ENCODE measurements around the gene SPIN1. TPM values are rescaled to one million over a fixed set of nuclear protein-coding genes. Genes with fewer than 3 reads are reported as not detected.

SPIN1 gene
- total RNA-seq, 2 donors from 2014 or later = 81.2 to 145 TPM

DNA sequence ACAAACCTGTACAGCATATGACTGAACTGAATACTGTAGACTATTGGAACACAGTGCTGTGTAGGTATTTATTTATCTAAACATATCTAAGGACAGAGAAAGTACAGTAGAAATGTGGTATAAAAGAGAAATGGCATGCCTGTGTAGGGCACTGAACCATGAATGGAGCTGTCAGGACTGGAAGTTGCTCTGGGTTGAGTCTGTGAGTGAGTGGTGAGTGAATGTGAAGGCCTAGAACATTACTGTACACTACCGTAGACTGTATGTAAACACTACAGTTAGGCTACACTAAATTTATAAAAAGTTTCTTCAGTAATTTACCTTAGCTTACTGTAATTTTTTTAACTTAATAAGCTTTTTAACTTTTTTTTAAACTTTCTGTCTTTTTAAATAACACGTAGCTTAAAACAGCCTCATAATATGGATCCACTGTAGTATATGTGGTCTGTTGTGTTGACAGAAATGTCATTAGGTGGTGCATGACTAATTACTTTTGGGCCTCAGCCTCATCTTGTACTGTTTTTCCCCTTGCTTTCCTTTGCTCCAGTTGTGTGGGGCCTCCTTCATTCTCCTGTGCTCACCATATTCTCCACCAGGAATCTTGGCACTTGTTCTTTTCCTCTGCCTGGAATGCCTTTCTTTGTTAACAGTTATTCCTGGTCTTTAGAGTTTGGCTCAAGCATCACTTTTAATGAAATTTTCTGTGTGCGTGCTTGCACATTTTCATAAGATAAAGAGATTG lies 8.8 kb downstream of the SPIN1 start:
- Histone ChIP-seq H3K9me3 (no peaks in the 10 kb centered on the region), H3K4me1 (ENCODE audit: control insufficient read depth in 1 of 2, low read depth in 2 of 2) (peaks cover 15 to 55% of the 10 kb centered on the region in 2 donors), H3K4me3 (no peak overlapping the region), H3K36me3 (no peaks in the 10 kb centered on the region), H3K27me3 (replicated peaks; ENCODE audit: insufficient read depth) (no peaks in the 10 kb centered on the region), H3K27ac (no peak overlapping the region)
- ATAC-seq (ENCODE audit: insufficient number of reproducible peaks, low FRiP score, low read depth) (no peak), DNase-seq (ENCODE audit: low spot score) (no peak)
- TF ChIP-seq, protein P1, sequence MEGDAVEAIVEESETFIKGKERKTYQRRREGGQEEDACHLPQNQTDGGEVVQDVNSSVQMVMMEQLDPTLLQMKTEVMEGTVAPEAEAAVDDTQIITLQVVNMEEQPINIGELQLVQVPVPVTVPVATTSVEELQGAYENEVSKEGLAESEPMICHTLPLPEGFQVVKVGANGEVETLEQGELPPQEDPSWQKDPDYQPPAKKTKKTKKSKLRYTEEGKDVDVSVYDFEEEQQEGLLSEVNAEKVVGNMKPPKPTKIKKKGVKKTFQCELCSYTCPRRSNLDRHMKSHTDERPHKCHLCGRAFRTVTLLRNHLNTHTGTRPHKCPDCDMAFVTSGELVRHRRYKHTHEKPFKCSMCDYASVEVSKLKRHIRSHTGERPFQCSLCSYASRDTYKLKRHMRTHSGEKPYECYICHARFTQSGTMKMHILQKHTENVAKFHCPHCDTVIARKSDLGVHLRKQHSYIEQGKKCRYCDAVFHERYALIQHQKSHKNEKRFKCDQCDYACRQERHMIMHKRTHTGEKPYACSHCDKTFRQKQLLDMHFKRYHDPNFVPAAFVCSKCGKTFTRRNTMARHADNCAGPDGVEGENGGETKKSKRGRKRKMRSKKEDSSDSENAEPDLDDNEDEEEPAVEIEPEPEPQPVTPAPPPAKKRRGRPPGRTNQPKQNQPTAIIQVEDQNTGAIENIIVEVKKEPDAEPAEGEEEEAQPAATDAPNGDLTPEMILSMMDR (IDR thresholded peaks at IDR 0.05) = no peak

DNA sequence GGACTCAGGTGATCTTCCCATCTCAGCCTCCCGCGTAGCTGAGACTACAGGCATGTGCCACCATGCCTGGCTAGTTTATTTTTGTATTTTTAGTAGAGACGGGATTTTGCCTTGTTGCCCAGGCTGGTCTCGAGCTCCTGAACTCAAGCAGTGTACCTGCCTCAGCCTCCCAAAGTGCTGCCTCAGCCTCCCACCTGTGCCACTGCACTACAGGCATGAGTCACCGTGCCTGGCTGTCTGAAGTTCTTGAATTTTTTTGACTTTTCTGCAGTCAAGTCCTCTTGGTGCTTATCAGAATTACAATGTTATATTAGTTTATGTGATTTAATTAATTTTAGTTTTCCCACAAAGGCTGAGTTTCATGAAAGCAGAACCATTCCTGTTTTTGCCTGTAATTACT lies 9.8 kb downstream of the SPIN1 start:
- no peak overlapping the region for H3K4me3 ChIP-seq
- H3K27ac ChIP-seq = no peak overlapping the region
- no peaks in the 10 kb centered on the region for H3K36me3 ChIP-seq
- no peaks in the 10 kb centered on the region for H3K9me3 ChIP-seq
- peaks cover 12 to 57% of the 10 kb centered on the region in 2 donors for H3K4me1 ChIP-seq (ENCODE audit: control insufficient read depth in 1 of 2, low read depth in 2 of 2)
- ATAC-seq (ENCODE audit: insufficient number of reproducible peaks, low FRiP score, low read depth) (no peak), DNase-seq (ENCODE audit: low spot score) (no peak)
- TF ChIP-seq, protein P1 (IDR thresholded peaks at IDR 0.05) = no peak
- H3K27me3 ChIP-seq (replicated peaks; ENCODE audit: insufficient read depth) = no peaks in the 10 kb centered on the region

DNA sequence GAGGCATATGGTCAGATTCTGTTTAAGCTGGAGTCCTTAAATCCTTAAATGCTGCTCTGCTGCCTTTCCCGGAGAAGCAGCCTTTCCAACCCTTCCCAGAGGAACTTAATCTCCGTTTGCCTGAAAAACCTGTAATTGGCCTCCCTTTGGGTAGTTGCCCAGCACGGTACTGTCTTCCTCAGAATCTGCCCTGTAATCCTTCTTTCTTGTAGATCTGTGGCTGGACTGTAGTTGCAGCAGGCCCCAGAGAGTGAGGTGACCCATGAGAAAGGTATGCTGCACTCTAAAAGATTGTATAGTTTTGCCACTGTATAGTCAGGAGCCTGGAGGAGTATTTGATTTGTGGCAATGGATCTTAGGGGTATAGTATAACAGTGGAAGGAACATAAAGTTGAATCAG lies 11.7 kb downstream of the SPIN1 start:
- no peak overlapping the region for H3K27ac ChIP-seq
- H3K4me3 ChIP-seq = no peak overlapping the region
- ATAC-seq (ENCODE audit: insufficient number of reproducible peaks, low FRiP score, low read depth) = no peak
- peaks cover 7 to 57% of the 10 kb centered on the region in 2 donors for H3K4me1 ChIP-seq (ENCODE audit: control insufficient read depth in 1 of 2, low read depth in 2 of 2)
- H3K9me3 ChIP-seq = no peaks in the 10 kb centered on the region
- H3K36me3 ChIP-seq = no peaks in the 10 kb centered on the region
- H3K27me3 ChIP-seq (replicated peaks; ENCODE audit: insufficient read depth) = no peaks in the 10 kb centered on the region
- no peak for DNase-seq (ENCODE audit: low spot score)
- TF ChIP-seq, protein P1 (IDR thresholded peaks at IDR 0.05) = no peak

DNA sequence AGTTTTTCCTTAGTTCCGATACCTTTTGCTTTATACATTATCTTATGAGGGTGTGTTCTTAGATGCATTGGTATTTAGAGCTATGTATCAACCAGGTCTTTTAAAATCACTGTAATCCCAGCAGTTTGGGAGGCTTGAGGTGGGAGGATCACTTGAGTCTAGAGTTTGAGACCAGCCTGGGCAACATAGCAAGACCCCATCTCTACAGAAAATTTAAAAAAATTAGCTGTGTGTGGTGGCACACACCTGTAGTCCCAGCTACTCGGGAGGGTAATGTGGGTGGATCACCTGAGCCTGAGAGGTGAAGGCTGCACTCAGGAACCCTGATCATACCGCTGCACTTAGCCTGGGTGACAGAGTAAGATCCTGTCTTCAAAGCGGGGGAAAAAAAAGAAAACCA lies 15.1 kb downstream of the SPIN1 start:
- Histone ChIP-seq H3K9me3 (no peaks in the 10 kb centered on the region), H3K27me3 (replicated peaks; ENCODE audit: insufficient read depth) (no peaks in the 10 kb centered on the region), H3K36me3 (no peaks in the 10 kb centered on the region), H3K4me3 (no peak overlapping the region), H3K27ac (no peak overlapping the region), H3K4me1 (ENCODE audit: control insufficient read depth in 1 of 2, low read depth in 2 of 2) (peaks cover 7 to 33% of the 10 kb centered on the region in 2 donors)
- no peak for ATAC-seq (ENCODE audit: insufficient number of reproducible peaks, low FRiP score, low read depth)
- DNase-seq (ENCODE audit: low spot score) = no peak
- TF ChIP-seq, protein P1 (IDR thresholded peaks at IDR 0.05) = no peak

DNA sequence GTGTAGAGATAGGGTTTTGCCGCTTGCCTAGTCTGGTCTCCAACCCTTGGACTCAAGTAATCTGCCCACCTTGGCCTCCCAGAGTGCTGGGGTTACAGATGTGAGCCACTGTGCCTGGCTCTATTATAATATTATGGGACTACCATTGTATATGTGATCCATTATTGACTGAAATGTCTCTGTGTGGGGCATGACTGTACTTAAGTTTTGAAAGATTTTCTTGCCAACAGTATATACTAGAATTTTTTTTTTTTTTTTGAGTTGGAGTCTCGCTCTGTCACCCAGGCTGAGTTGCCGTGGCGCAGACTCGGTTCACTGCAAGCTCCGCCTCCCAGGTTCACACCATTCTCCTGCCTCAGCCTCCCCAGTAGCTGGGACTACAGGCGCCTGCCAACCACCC lies 17.8 kb downstream of the SPIN1 start:
- no peaks in the 10 kb centered on the region for H3K36me3 ChIP-seq
- no peaks in the 10 kb centered on the region for H3K9me3 ChIP-seq
- no peak for ATAC-seq (ENCODE audit: insufficient number of reproducible peaks, low FRiP score, low read depth)
- H3K27me3 ChIP-seq (replicated peaks; ENCODE audit: insufficient read depth) = no peaks in the 10 kb centered on the region
- DNase-seq (ENCODE audit: low spot score) = no peak
- no peak overlapping the region for H3K27ac ChIP-seq
- no peak overlapping the region for H3K4me3 ChIP-seq
- H3K4me1 ChIP-seq (ENCODE audit: control insufficient read depth in 1 of 2, low read depth in 2 of 2) = peaks cover 0 to 11% of the 10 kb centered on the region in 2 donors
- TF ChIP-seq, protein P1 (IDR thresholded peaks at IDR 0.05) = no peak
